Stimulated activated CD4-positive, alpha-beta T cell treated with anti-CD3 and anti-CD28 coated beads, Interleukin-12 subunit alpha, Interleukin-12 subunit beta, amount 100 ng/mL, for 4 hours (primary cell): ENCODE measurements around the gene CNPY4.

Experiments
- DNase-seq: peaks from one replicate; pipeline ENCODE4 v3.0.0-alpha.2; 2020

The CNPY4 gene

DNA sequence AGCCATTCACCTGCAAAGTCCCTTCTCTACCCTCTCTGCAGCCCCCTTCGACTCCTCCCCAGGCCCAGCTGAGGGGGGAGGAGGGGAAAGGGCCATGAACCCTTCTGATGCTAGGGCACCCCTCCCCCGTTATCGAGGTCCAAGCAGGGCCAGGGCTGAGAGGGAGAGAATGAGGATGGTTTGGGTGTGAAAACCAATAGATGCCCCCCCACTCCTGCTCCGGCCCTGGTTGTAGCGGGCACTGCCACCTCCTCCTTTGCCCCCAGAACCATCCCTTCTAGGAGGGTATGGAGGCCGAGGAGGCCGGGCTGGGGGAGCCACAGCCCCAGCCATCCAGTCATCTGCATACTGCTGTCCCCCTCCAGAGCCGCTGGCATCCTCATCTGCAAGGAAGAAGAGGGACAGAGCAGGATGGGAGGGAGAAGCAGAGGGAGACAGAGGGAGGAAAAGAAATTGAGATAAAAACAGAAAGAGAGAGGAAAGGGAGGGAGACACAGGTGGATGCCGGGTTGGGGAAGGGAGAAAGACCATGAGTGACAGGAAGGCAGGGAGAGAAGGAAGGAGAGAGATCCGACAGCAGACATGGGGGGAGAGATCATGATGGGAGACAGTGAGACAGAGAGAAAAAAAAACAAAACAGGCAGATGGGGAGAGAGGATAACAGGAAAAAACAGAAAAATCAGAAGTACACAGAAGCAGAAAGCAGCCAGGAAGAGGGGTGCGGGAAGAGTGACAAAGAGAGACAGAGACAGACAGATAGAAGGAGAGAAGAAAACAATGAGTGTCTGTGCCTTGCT, 50.9 kb downstream of the CNPY4 start:
- DNase-seq: no peak

DNA sequence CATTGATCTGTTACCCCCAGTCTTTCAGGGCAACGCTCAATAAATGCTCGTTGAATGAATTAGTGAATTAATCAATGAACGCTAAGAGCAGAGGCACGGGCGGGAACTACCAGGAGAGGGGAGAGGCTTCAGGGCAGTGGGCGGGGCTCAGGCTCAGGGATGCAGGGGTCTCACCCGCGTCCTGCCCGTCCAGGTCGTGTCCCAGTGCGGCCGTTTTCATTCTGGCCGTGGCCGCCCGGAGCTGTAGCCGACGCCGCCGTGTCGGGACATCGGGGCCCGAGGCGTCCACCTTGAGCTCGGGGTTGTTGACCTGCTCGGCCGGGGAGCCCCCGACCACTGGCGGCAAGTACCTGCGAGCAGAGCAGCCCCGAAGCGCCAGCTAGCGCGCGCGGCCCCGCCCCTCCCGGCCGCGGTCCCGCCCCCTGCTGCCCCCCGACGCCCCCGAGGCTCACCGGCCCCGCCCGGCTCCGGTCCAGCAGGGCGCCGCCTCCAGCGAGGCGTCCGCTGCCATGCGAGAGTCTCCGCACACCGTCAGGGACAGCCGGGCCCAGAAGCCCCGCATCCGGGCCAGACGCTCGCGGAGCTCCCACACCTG, 51.8 kb downstream of the CNPY4 start:
- DNase-seq: no peak

DNA sequence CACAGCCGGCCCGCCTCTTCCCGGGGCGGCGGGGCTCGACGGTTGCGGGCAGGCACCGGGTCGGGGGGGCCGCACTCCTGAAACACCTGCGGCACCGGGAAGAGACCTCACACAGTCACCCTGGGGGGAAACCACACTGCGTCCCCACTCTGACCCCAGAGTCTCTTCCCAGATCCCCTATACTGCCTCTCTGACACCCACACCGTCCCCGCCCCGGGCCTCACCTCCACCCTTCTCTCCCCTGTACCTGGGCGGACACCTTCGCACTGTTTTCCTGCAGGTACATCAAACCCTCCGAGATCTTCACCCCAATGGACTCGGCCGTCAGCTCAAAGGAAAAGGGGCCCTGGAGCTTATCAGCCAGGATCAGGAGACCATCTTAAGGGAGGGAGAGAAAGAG, 52.4 kb downstream of the CNPY4 start:
- no peak for DNase-seq

DNA sequence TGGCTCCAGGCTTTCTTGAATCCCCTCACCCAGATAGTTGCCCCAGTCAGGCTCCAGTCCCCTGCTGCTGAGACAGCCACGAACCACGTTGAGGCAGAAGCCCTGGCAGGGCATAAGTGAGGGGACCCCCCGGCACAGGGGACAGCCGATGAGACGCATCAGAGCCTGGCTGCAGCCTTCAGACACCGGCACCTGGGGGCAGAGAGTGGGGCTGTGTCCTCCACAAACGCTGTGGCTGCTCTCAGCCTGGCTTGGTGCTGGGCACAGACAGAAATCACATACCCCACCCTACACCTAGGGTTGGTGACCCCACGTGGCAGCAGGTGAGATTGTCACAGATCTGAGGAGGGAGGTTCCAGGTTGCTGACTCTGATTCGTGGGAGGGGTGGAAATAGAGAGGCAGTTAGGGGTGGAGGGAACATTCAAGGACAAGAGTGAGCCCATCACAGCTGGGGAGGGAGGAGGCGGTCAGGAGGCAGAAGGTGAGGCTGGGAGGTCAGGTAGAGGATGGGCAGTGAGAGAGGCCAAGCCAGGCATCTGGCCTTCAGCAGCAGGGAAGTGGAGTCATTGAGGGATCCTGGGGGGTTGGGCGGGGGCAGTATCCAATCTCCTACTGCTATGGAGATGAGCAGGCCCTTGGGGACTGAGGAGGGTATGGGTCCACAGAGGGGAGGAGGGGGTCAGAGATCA, 54.5 kb downstream of the CNPY4 start:
- DNase-seq: no peak

DNA sequence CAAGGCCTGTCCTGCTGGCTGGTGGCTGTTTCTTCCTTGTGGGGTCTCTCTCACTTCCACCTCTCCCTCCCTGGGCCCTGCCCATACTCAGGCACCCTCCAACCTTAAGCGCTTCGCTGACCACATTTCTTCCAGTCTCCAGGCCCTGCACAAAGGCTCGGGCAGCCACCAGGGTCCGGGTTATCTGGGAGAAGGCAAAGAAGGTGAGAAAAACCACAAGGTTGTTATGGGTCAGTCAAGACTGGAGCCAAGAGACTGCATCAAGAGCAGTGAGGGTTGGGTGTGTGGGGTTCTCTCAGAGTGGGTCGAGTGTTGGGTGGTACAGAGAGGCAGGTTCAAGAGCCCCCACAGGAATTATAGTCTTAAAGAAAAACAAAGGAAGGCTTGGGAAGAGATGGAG, 55.1 kb downstream of the CNPY4 start:
- DNase-seq: no peak
